SW 1271 (cell line): Measurements from ENCODE around the gene ADGRL3.
"Not testable (repeated sequence)": the region's sequence is repeated elsewhere in the genome, so short reads cannot be mapped to it uniquely, and the experiment has no call there.

Source experiments
- DNase-seq, 2 experiments: peaks; one replicate each; lab custom pipeline; 2025; lab: John Stamatoyannopoulos, UW

Gene ADGRL3

DNA sequence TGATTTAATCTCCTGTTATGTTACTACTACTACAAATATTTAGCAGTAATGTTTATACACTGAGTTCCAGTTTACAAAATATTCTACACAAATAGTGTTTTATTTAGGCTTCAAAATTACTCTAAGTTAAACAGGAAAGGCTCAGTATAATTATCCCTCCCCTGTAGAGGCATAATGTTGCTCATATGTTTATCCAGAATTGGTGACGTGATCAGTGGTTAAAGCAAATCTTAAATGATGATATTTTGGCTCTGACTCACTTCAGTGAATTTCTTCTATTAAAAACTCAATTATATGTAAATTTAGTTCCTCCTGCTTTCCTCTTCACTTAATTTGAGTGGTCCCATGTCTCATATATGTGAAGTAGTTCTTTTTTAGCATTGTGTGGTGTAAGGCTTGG, 438.5 kb downstream of the ADGRL3 start:
- no peak for DNase-seq

- DNase-seq: not testable (repeated sequence)
Measured at GRCh38 chr4:61646746-61647350, 446.7 kb downstream of the ADGRL3 start.

DNA sequence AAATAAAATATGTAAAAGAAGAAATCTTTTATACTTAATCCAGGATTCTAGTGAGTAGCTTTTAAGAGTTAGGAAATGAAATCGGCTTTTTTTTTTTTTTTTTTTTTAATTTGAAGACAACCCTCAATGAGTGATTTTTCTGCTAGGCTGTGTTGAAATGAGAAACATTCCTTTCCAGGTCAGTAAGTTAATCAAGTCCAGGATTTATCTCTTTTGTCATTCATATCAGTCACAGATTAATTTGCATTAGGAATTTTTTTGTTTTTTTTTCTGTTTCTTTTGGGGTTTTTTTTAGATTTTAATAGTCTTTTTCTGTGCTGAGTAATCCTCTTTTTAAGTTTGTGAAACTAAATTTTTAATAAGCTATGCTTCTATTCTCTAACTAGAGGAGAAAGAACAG, 448.1 kb downstream of the ADGRL3 start:
- DNase-seq: no peak

GRCh38 chr4:61657016-61657415, 456.9 kb downstream of the ADGRL3 start:
- DNase-seq: no peak

- no peak for DNase-seq
Measured at GRCh38 chr4:61661960-61662359, 461.8 kb downstream of the ADGRL3 start.

GRCh38 chr4:61662362-61662761, 462.2 kb downstream of the ADGRL3 start:
- no peak for DNase-seq

DNA sequence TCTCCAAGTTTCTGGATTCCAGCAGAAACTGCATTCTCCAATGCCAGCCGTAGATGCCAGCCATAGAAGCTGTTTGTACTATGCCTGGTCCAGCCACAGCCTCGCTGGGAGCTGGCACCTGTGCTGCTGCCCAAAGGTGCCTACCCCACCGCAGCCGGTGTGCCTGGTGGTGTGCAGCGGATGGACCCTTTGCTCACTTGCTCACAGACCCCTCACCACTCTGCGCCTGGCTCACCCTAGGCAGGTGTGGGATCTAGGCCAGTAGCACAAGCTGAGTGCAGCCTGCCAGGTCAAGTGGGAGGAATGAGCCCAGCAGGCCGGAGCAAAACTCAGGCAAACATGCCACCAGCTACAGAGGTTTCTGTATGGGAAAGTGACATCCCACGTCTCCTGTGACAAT, 463.2 kb downstream of the ADGRL3 start:
- no peak for DNase-seq

GRCh38 chr4:61665649-61666048, 465.5 kb downstream of the ADGRL3 start:
- DNase-seq: no peak

- DNase-seq: no peak
Measured at GRCh38 chr4:61666244-61666643, 466.1 kb downstream of the ADGRL3 start.

DNA sequence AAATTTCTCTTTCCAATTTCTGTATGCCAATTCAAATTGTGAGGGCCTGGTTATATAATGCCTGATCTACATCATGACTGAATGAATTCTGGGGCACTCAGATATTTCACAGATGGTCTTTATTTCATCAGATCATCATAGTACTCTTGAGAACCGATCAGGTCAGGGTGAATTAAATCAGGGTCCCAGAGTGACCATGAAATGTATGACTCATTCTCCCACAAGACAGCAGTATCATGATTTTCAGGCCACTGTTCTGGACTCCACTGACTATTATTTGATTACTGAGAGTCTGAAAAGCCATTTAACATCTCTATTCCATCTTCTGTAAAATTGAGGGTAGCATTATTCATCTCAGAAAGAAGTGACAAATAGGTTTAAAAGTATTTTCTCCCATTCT, 471.5 kb downstream of the ADGRL3 start:
- DNase-seq: no peak

DNA sequence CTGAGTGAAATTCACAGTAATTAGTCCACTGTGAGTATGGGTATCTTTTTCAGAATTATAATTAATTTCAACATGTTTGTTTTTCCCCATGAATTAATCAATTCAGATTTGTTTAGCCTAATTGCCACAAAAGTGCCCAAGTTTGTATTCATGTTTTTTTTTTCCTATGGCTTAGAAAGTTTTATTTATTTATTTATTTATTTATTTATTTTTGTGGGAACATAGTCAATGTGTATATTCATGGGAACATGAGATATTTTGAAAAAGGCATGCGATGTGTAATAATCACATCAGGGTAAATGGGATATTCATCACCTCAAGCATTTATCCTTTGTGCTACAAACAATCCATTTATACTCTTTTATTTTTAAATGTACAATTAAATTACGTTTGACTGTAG, 475.3 kb downstream of the ADGRL3 start:
- no peak for DNase-seq

DNA sequence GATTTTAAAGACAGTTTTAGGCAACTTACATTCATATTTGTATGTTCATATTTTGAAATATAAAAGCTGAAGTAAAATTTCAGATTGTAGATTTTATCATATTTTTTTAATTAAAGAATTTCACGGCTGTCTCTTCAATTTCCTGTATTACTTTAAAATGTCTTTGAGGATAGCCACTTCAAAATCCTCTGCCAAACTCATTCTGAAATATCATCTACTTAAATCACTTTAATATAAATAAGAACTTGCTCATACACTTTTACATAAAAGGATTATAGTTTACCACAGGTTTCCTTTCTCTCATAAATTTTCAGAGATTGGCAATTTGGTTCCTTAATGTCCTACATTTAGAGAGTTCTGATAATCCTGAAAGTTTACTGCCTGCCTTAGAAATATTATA, 478.2 kb downstream of the ADGRL3 start:
- no peak for DNase-seq

- no peak for DNase-seq
Measured at GRCh38 chr4:61693520-61693919, 493.4 kb downstream of the ADGRL3 start.

GRCh38 chr4:61714387-61714911, 514.3 kb downstream of the ADGRL3 start:
- DNase-seq: no peak

DNA sequence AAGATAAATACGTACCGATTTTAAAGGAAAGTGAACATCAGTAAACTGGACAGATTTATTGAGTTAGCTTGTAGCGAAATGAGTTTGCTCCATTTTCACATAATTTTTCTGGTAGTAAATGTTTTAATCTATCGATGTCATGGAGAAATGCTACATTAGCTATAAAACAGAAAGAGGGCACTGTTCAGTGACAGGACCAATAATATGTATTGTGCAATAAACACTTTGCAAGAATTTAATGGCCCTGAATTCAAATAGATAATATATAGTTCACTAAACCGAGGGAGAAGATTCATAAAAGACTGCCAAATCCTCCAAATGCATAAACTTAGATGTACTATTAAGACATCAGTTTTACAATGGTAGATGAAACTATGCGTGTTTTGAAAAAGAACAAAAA, 516.3 kb downstream of the ADGRL3 start:
- DNase-seq: no peak

GRCh38 chr4:61723492-61723891, 523.4 kb downstream of the ADGRL3 start:
- no peak for DNase-seq

GRCh38 chr4:61727286-61727685, 527.2 kb downstream of the ADGRL3 start:
- DNase-seq: no peak

- no peak for DNase-seq
Measured at GRCh38 chr4:61734409-61734808, 534.3 kb downstream of the ADGRL3 start.

- no peak for DNase-seq
Measured at GRCh38 chr4:61739887-61740286, 539.8 kb downstream of the ADGRL3 start.

- no peak for DNase-seq
Measured at GRCh38 chr4:61740886-61741285, 540.8 kb downstream of the ADGRL3 start.

DNA sequence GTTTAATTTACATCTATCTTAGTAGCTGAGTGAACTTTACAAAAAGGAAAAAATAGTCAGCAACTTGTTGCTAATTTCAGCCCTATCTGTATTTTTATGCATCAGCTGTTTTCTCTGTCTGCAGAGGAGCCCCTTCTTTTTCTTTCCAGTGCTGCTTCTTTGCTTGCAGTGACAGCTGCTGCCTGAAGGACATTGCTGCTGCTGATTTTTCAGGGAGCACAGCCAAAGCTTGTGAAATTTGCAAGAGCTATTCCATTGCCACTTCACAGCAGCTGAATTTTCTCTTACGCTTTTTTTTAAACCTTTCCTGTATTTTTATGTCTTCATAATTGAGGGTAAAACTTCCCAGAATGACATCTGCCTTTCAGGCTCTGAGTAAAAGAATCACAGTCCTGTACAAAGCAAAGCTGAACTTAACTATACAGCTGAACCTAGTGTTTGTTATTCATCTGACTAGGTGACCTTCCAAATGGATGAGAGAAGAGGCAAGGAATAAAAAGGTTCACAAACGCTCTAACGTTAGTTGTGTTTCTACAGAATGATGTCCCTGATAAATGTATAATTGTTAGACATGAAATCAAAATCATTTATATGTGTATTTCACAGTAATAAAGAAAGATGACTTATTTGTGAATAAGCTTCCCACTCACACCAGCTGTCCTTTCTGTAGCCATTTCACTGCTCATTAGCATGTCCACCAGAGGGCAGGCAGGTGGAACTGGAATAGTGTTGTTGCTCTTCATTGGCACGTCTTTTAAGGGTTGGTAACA, 541.4 kb downstream of the ADGRL3 start:
- DNase-seq: peak in 1 of 2 experiments; percentile 1

DNA sequence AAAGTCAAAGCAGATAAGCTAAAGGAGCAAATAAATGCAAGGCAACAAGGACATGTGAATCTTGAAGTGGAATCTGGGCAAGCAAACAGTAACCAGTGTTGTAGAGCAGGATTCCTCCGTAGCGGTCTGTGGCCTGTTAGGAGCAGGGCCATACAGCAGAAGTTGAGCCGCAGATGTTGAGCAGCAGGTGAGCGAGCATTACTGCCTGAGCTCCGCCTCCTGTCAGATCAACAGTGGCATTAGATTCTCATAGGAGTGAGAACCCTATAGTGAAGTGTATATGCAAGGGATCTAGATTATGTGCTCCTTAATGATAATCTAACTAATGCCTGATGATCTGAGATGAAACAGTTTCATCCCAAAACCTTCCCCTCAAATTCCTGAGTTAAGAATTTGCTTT, 550.7 kb downstream of the ADGRL3 start:
- DNase-seq: no peak

DNA sequence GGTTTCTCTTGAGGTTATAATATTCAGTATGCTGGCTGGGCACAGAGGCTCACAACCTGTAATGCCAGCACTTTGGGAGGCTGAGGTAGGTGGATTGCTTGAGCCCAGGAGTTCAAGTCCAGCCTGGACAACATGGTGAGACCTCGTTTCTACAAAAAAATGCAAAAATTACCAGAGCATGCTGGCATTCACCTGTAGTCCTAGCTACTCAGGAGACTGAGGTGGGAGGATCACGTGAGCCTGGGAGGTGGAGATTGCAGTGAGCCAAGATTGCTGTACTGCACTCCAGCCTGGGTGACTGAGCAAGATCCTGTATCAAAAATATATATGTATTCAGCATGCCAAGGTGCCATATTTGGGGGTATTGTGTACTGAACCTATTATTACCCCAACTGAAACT, 552.5 kb downstream of the ADGRL3 start:
- no peak for DNase-seq

GRCh38 chr4:61753739-61754138, 553.6 kb downstream of the ADGRL3 start:
- DNase-seq: no peak
